Spleen (tissue), 7 donors: ENCODE data around the gene ARF6.

Experiments used
- POLR2A ChIP-seq, 3 donors: fragments of 450-650 bp; IDR thresholded peaks; one replicate each; pipeline ENCODE4 v1.5.1; 2017; ENCODE audit warnings: antibody characterized with exemption in 3 of 3, mild to moderate bottlenecking in 1 of 3
- POLR2AphosphoS5 ChIP-seq, 3 donors: sonication (generic); formaldehyde crosslinking; IDR thresholded peaks; one replicate each; pipeline ENCODE4 v1.5.1; 2017; ENCODE audit warnings: antibody characterized with exemption in 3 of 3
- TF ChIP-seq, protein P1 (sequence below), 11 experiments: fragments of 200-600 bp in 7 of 11; fragments of 450-650 bp in 4 of 11; sonication (generic) in 4 of 11; IDR thresholded peaks in 8 of 11; conservative IDR thresholded peaks in 3 of 11; 1 replicate in 7 of 11; 2 replicates in 4 of 11; pipeline versions ENCODE4 v1.4.0 to v1.8.0; 2016 to 2021; ENCODE audit warnings: antibody characterized with exemption in 11 of 11, inconsistent platforms in 4 of 11, mild to moderate bottlenecking in 1 of 11
- donor health status: DM: no; HTN: no; CAD: no; lungs with moderate emphysema.
- donor health status: DM: no; HTN: no; CAD: no.
- donor health status: DM: no; HTN: no; CAD: no.

- TF ChIP-seq, protein P1, sequence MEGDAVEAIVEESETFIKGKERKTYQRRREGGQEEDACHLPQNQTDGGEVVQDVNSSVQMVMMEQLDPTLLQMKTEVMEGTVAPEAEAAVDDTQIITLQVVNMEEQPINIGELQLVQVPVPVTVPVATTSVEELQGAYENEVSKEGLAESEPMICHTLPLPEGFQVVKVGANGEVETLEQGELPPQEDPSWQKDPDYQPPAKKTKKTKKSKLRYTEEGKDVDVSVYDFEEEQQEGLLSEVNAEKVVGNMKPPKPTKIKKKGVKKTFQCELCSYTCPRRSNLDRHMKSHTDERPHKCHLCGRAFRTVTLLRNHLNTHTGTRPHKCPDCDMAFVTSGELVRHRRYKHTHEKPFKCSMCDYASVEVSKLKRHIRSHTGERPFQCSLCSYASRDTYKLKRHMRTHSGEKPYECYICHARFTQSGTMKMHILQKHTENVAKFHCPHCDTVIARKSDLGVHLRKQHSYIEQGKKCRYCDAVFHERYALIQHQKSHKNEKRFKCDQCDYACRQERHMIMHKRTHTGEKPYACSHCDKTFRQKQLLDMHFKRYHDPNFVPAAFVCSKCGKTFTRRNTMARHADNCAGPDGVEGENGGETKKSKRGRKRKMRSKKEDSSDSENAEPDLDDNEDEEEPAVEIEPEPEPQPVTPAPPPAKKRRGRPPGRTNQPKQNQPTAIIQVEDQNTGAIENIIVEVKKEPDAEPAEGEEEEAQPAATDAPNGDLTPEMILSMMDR (IDR thresholded peaks at IDR 0.05 in 8 of 11, conservative IDR thresholded peaks at IDR 0.05 in 3 of 11): no peak
- TF ChIP-seq POLR2AphosphoS5 (IDR thresholded peaks at IDR 0.05) (no peak), POLR2A (IDR thresholded peaks at IDR 0.05) (no peak)
Measured at GRCh38 chr14:49942090-49942489, 49.2 kb downstream of the ARF6 start.
